NCI-H526 (cell line): ENCODE data around the gene BEND2.
"Not testable (repeated sequence)": the region's sequence is repeated elsewhere in the genome, so short reads cannot be mapped to it uniquely, and the experiment has no call there.

Experiments
- DNase-seq, 2 experiments: peaks; one replicate each; lab custom pipeline; 2025; lab: John Stamatoyannopoulos, UW

BEND2 gene

GRCh38 chrX:18220786-18221185 lies at the start of gene BEND2:
Gene BEND2, minus strand, starts transcription at chrX:18220886. Its CDS starts 136 bp downstream, at chrX:18220750.
- no peak for DNase-seq

DNA sequence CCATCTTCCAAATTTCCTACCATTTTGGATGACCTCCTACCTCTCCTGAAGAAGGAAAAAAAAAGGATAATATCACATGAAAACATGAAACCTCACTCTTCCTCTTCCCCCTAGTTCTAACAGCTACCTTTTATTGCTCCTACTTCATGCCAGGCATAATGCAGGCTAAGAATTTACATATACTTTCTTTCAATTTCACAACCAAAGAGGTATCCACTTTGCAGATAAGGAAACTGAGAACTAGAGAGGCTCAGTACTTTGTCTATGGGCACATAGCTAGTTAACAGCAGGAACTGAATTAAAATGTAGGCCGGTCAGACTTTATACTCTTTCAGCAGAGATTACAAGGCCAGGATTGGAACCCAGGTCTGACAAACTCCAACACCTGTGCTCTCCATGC lies 34.4 kb upstream of the BEND2 start:
- DNase-seq, result no peak

- DNase-seq, result no peak
Measured at GRCh38 chrX:18252644-18253359, 32.1 kb upstream of the BEND2 start.

GRCh38 chrX:18229646-18230045 lies 9.0 kb upstream of the BEND2 start:
- not testable (repeated sequence) for DNase-seq

DNA sequence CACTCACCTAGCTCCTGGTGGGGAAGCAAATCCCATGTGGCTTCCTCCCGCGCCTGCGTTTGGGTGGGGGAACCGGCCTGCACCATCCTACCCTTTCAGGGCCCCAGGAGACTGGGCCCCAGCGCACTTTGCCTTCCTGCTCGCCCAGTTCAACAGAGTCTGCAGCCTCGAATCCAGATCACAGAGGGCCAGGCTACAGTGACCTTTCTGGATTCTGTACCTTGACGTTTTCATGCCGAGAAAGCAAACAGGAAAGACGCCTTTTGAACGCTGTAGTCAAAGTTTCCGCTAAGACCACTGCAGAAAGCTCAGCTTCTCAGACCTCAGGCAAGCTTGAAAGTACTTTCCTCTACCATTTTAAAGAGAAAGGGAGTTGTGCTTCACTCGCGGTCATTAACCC lies 7.4 kb upstream of the BEND2 start:
- no peak for DNase-seq

DNA sequence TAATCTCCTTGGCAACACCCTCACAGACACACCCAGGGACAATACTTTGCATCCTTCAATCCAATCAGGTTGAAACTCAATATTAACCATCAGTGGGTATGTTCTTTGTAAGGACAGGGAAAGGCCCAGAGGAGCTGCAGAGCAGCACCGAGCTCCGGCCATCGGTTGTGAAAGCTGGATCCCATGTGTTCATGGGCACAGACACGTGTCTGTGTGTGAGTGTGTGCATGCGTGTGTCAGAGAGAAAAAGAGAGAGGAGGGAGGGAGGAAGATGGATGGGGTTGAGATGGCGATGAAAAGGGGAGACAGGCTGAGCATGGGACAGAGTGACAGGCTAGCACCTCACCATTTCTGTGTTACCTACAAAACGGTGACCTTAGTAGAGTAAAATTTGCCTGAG lies 6.8 kb upstream of the BEND2 start:
- no peak for DNase-seq

- peak in 1 of 2 experiments; percentile 32 for DNase-seq
Measured at GRCh38 chrX:18210470-18210869, 10.2 kb downstream of the BEND2 start.

- DNase-seq, result no peak
Measured at GRCh38 chrX:18206657-18207056, 14.0 kb downstream of the BEND2 start.

GRCh38 chrX:18203631-18204030 lies 17.1 kb downstream of the BEND2 start:
- DNase-seq, result no peak

- DNase-seq, result peak; percentile 22 to 37
Measured at GRCh38 chrX:18194688-18195087, 26.0 kb downstream of the BEND2 start.

DNA sequence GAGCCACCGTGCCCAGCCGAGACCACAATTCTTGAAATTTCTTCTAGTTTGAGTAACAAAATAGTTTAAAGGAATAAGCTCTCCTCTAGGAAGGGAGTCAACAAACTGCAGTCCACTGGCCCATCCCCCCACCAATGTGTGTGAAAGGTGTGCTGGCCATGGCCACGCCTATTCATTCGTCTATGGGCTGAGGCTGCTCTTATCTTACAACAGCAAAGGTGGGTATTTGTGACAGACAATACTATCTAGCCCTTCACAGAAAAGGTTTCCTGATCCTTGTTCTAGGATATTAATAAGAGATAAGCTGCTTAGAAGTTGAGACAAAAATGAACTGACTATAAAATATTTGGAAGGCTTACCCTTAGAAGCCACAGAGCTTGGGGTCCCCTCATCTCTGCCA lies 41.2 kb downstream of the BEND2 start:
- DNase-seq, result no peak

DNA sequence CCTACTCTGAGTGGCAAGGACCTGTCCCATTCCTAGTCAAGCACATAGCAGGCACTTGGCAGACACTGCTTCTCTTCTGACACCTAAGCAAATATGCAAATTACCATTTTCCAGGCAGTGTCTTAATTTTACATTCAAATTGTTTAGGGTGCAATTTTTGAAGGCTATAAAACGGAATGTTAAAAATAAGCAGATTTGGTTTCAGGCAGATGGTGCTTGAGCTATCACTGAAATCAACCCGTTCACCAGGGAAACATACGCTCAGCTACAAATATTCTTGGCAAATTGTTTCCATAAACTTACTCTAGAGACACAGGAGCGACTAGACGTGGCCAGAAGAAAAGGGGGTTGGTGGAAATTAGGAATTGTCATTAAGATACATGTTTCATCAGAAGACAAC lies 45.7 kb downstream of the BEND2 start:
- peak; percentile 10 to 71 for DNase-seq

DNA sequence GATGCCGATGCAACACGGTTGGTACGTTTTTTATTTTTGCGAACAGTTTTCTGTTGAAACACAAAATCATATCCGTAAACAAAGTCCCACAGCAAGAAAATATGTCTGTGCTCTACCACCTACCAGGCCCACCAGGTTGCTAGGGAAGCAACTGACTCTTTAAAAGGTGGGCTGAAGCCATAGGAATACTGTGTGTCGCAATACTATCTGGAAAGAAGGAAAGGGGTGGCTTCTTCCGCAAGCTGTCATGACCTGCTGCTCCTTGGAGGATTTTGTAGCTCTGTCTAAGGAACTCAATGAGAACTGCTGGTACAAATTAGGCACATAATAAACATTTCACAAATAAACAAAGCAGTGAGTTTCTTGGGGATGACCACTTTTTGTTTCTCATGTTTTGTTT lies 46.5 kb downstream of the BEND2 start:
- DNase-seq, result no peak

GRCh38 chrX:18173494-18174180 lies 47.0 kb downstream of the BEND2 start:
- DNase-seq, result no peak

DNA sequence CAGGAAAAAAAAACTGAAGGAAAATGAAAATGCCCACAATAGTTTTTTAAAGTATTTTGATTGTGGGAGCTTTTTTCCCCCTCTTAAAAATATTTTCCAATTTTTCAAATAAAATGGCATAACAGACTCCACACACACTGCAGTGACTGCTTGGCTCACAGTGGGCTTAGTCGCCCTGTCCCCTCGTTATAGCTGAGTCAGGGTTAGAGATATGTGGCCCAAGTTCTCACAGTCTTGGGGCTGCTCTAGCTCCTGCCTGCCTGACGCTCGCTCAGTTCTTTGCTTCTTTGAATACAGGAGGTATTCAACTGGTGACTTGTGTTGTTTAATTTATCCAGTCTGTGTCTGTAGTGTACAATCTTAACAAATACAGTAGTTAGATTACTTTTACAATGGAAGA lies 47.7 kb downstream of the BEND2 start:
- DNase-seq, result no peak

DNA sequence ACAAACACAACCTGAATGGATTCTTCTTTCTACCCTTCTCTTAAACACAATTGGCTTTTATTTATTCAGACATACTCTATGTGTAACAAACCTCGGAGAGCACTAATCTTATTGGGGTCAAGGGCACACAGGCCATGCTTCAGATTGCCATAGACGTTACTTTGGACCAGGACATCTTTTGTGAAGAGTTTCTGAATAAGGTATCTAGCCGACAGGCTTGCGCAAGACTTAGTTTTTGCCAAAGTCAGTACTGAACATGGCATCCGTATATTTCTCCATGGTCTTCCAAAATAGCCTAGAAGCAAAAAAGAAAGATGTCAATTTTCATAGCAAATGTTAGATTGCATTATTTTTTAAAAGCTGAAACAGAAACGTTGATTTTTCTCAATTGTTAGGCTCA lies 49.8 kb downstream of the BEND2 start:
- DNase-seq, result no peak

- no peak for DNase-seq
Measured at GRCh38 chrX:18166068-18166467, 54.6 kb downstream of the BEND2 start.

GRCh38 chrX:18160369-18160768 lies 60.3 kb downstream of the BEND2 start:
- no peak for DNase-seq

- no peak for DNase-seq
Measured at GRCh38 chrX:18158963-18159362, 61.7 kb downstream of the BEND2 start.

GRCh38 chrX:18151649-18152048 lies 69.0 kb downstream of the BEND2 start:
- no peak for DNase-seq

GRCh38 chrX:18151157-18151556 lies 69.5 kb downstream of the BEND2 start:
- no peak for DNase-seq

GRCh38 chrX:18149454-18149853 lies 71.2 kb downstream of the BEND2 start:
- DNase-seq, result no peak

DNA sequence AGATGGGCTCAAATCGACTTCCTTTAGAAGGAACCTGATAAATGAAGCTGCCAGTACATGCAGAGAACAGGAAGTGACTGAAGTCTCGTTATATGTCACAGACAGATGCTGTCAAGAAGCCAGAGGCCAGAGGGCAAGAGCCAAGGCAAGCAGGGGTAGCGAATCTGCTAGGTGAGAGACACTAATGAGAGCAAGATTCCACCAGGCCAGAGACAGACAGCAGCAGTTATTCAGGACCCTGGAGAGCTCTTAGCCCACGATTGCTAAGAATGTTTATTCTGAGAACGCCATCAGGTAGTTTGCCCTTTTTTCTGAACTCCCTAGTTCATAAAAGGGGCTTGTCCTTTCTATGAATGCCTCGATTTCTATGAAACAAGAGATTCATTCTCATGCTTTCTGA lies 73.7 kb downstream of the BEND2 start:
- no peak for DNase-seq

DNA sequence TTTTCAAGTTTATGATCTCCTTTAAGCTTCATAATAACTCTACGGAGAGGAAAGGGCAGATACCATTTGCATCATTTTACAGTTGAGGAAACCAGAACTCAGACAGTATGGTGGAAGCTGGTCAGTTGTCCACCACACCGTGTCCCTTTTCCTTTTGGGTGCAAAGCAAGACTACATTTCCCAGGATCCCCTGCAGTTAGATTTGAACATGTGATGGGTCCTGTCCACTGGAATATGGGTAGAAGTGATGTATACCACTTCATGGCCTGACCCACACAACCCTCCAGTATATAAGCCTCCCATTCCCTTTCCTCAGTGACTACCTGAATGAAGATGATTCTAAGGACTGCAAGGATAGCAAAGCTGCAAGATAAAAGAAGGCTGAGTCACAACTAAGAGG lies 74.7 kb downstream of the BEND2 start:
- DNase-seq, result no peak
